Fibroblast of lung (primary cell): Measurements from ENCODE around the gene BCL2L14. TPM values are rescaled to one million over a fixed set of nuclear protein-coding genes. Genes with fewer than 3 reads are reported as not detected.

Source experiments
- DNase-seq, 2 donors: peaks; one replicate each; pipeline versions ENCODE4 v3.0.0 to v3.0.0-alpha.2; 2010; ENCODE audit warnings: low read depth in 2 of 2
- H2AFZ ChIP-seq: 2 replicates; pipeline ENCODE4 v1.5.1; 2012; ENCODE audit warnings: low read length, control low read depth, inconsistent platforms
- H3K27ac ChIP-seq: 2 replicates; pipeline ENCODE4 v1.5.1; 2011; ENCODE audit warnings: low read length, control low read depth; ENCODE audit not compliant: insufficient read depth
- H3K27me3 ChIP-seq: 2 replicates; pipeline ENCODE4 v1.5.1; 2011; ENCODE audit warnings: mild to moderate bottlenecking, low read length; ENCODE audit not compliant: control insufficient read depth, insufficient read depth
- H3K36me3 ChIP-seq: 2 replicates; pipeline ENCODE4 v1.5.1; 2011; ENCODE audit warnings: low read length; ENCODE audit not compliant: control insufficient read depth, insufficient read depth
- H3K4me1 ChIP-seq: 2 replicates; pipeline ENCODE4 v1.5.1; 2011; ENCODE audit warnings: low read length; ENCODE audit not compliant: control insufficient read depth, insufficient read depth; ENCODE audit errors: extremely low read depth
- H3K4me2 ChIP-seq: 2 replicates; pipeline ENCODE4 v1.5.1; 2011; ENCODE audit warnings: low read length, control low read depth; ENCODE audit not compliant: insufficient read depth; ENCODE audit errors: extremely low read depth
- H3K4me3 ChIP-seq, 4 experiments: fragments of 200-600 bp in 1 of 4; sonication (generic) in 1 of 4; replicated peaks in 1 of 4; 2 replicates each; pipeline ENCODE4 v1.5.1; 2011 to 2016; ENCODE audit warnings: low read length in 4 of 4, low read depth in 3 of 4, mild to moderate bottlenecking in 3 of 4, control low read depth in 2 of 4, inconsistent platforms in 1 of 4, mixed read lengths in 1 of 4; ENCODE audit not compliant: insufficient read depth in 1 of 4; ENCODE audit errors: control extremely low read depth in 1 of 4
- H3K79me2 ChIP-seq: 2 replicates; pipeline ENCODE4 v1.5.1; 2012; ENCODE audit warnings: mild to moderate bottlenecking, low read length, inconsistent platforms; ENCODE audit not compliant: control insufficient read depth, insufficient read depth
- H3K9ac ChIP-seq: 2 replicates; pipeline ENCODE4 v1.5.1; 2011; ENCODE audit warnings: mild to moderate bottlenecking, low read length, control low read depth; ENCODE audit not compliant: insufficient read depth
- H3K9me3 ChIP-seq: 2 replicates; pipeline ENCODE4 v1.5.1; 2012; ENCODE audit warnings: low read depth, low read length; ENCODE audit not compliant: control insufficient read depth, insufficient read depth
- H4K20me1 ChIP-seq: 2 replicates; pipeline ENCODE4 v1.5.1; 2011; ENCODE audit warnings: low read length; ENCODE audit not compliant: control insufficient read depth, insufficient read depth; ENCODE audit errors: extremely low read depth
- EZH2 ChIP-seq: IDR thresholded peaks from 2 replicates; pipeline ENCODE4 v1.5.1; 2012; ENCODE audit warnings: low read length, control low read depth, mild to moderate bottlenecking; ENCODE audit errors: missing control alignments
- polyA plus RNA-seq, 2 donors: library from polyadenylated mRNA; depleted of rRNA in 1 of 2; stranded (reverse) in 1 of 2; unstranded in 1 of 2; fragments of >200 nt; gene quantifications; 2 replicates each; pipeline ENCODE4 v1.2.1, GENCODE V29; 2011 to 2012; ENCODE audit warnings: missing spikeins in 1 of 2
- total RNA-seq: library from RNA; depleted of rRNA; stranded (reverse); fragments of >200 nt; gene quantifications from 2 replicates; pipeline ENCODE4 v1.2.1, GENCODE V29; 2014
- TF ChIP-seq, protein P1 (sequence below), 2 donors: IDR thresholded peaks in 1 of 2; conservative IDR thresholded peaks in 1 of 2; 1 replicate in 1 of 2; 2 replicates in 1 of 2; pipeline ENCODE4 v1.5.1; 2011 to 2012; ENCODE audit warnings: low read length in 2 of 2, control low read depth in 1 of 2, inconsistent platforms in 1 of 2, low read depth in 1 of 2, mild to moderate bottlenecking in 1 of 2

BCL2L14 gene
- total and polyA plus RNA-seq, 2 donors (not counting 1 experiment from before 2014, with no cell fraction given), result not detected

DNA sequence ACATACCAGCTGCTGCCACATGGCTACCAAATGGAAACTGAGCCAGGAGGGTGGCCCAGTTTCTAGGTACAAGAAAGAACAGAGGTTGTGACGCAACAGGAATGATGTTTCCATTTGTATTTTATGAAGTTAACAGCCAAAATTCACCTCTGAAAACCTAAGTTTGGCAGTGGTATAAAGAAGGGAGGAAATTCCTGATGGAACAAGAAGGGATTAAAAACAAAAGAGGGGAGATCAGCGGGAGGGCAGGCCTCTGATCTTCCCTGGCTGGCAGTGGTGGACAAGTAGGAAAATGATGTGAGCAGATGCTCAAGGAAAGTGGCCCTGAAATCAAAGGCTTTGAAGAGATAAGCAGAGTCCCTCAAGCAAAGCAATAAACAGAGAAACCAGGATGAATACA, 47.3 kb upstream of the BCL2L14 start:
- TF ChIP-seq EZH2, result no peak
- TF ChIP-seq, protein P1, sequence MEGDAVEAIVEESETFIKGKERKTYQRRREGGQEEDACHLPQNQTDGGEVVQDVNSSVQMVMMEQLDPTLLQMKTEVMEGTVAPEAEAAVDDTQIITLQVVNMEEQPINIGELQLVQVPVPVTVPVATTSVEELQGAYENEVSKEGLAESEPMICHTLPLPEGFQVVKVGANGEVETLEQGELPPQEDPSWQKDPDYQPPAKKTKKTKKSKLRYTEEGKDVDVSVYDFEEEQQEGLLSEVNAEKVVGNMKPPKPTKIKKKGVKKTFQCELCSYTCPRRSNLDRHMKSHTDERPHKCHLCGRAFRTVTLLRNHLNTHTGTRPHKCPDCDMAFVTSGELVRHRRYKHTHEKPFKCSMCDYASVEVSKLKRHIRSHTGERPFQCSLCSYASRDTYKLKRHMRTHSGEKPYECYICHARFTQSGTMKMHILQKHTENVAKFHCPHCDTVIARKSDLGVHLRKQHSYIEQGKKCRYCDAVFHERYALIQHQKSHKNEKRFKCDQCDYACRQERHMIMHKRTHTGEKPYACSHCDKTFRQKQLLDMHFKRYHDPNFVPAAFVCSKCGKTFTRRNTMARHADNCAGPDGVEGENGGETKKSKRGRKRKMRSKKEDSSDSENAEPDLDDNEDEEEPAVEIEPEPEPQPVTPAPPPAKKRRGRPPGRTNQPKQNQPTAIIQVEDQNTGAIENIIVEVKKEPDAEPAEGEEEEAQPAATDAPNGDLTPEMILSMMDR (conservative IDR thresholded peaks at IDR 0.05 in 1 of 2, IDR thresholded peaks at IDR 0.05 in 1 of 2; ENCODE audit: low read depth in 1 of 2, low read length in 2 of 2), result no peak
- Histone ChIP-seq H3K4me2 (no peak overlapping the region), H3K27ac (no peak overlapping the region), H3K4me3 (no peak overlapping the region), H3K9ac (no peak overlapping the region), H3K27me3 (peaks cover 6% of the 10 kb centered on the region), H4K20me1 (no peaks in the 10 kb centered on the region), H3K36me3 (no peaks in the 10 kb centered on the region), H3K9me3 (no peaks in the 10 kb centered on the region), H2AFZ (no peak overlapping the region), H3K4me1 (no peaks in the 10 kb centered on the region), H3K79me2 (no peaks in the 10 kb centered on the region)
- no peak for DNase-seq

DNA sequence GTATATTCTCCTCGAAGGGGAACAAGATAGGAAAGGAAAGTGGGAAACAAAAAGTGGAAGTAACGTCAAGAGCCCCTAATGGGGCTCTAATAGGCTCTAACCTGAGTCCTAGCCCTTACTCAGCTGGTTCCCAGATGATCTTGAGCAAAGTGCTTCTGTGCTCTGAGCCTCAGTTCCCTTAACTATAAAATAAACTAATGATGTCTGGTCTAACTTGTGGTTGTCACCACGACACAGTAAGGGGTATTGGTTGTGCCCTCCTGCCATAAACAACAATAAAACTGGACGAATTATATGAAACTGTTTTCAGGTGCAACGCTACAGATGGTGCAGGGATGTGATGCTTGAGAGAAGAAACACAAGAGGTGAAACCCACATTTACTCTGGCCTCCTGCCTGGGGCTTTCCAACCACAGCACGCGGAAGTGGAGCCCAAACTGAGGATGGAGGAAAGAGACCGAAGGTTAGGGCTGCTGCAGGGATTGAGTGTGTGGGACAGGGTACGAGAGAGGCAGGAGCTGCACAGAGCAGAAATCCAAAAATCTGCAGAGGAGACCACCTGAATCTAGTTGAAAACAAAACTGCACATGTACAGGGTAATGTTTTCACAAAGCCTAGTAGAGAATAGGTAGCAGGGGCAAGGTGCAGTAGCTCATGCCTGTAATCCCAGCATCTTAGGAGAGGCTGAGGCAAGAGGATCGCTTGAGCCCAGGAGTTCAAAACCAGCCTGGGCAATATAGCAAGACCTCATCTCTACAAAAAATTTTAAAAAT, 45.6 kb upstream of the BCL2L14 start:
- no peak for TF ChIP-seq EZH2
- TF ChIP-seq, protein P1 (conservative IDR thresholded peaks at IDR 0.05 in 1 of 2, IDR thresholded peaks at IDR 0.05 in 1 of 2; ENCODE audit: low read depth in 1 of 2, low read length in 2 of 2), result no peak
- Histone ChIP-seq H3K79me2 (no peaks in the 10 kb centered on the region), H4K20me1 (no peaks in the 10 kb centered on the region)

DNA sequence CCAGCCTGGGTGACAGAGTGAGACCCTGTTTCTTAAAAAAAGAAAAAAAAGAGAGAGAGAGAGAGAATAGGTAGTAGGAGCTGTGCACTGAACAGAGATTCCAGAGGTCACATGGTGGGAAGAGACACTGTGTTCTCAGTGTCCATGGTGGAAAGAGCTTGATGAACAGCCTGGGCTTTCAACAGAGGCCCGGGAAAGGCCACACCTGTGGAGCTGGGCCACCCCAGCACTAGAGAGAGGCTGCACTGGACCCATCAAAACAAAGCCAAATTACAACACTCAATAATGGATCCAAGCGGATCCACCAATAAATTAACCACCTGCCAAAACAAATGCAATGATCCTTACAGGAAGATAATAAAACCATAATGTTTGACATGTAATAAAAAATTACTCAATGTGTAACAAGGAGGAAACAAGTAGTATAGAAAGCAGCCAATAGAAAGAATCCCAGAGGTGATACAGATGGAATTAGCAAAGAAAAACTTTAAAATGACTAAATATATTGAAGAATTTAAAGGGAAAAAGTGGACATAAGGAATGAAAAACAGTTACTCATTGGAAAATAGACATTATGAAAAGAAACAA, 44.8 kb upstream of the BCL2L14 start:
- no peaks in the 10 kb centered on the region for H3K4me1 ChIP-seq
- no peaks in the 10 kb centered on the region for H4K20me1 ChIP-seq
- H3K4me3 ChIP-seq, result no peak overlapping the region
- H3K27me3 ChIP-seq, result peaks cover 6% of the 10 kb centered on the region
- no peaks in the 10 kb centered on the region for H3K36me3 ChIP-seq
- H3K9ac ChIP-seq, result no peak overlapping the region
- H2AFZ ChIP-seq, result no peak overlapping the region
- H3K9me3 ChIP-seq, result no peaks in the 10 kb centered on the region
- no peak overlapping the region for H3K27ac ChIP-seq
- no peaks in the 10 kb centered on the region for H3K79me2 ChIP-seq
- no peak overlapping the region for H3K4me2 ChIP-seq
- TF ChIP-seq, protein P1 (conservative IDR thresholded peaks at IDR 0.05 in 1 of 2, IDR thresholded peaks at IDR 0.05 in 1 of 2; ENCODE audit: low read depth in 1 of 2, low read length in 2 of 2), result no peak
- no peak for TF ChIP-seq EZH2
- no peak for DNase-seq

More for the DNA sequence above, 45.6 kb upstream of the BCL2L14 start:
- no peak overlapping the region for H3K4me2 ChIP-seq
- no peaks in the 10 kb centered on the region for H3K36me3 ChIP-seq
- no peak overlapping the region for H2AFZ ChIP-seq
- H3K4me1 ChIP-seq, result no peaks in the 10 kb centered on the region
- no peak for DNase-seq
- no peak overlapping the region for H3K9ac ChIP-seq
- H3K27ac ChIP-seq, result no peak overlapping the region
- no peak overlapping the region for H3K4me3 ChIP-seq
- H3K9me3 ChIP-seq, result no peaks in the 10 kb centered on the region
- H3K27me3 ChIP-seq, result peaks cover 6% of the 10 kb centered on the region
